GM12892 (cell line): ENCODE measurements around the gene CTBP2.

Experiments used
- POLR2A ChIP-seq: IDR thresholded peaks from 2 replicates; pipeline ENCODE4 v1.6.1; 2011; ENCODE audit warnings: low read depth, low read length, control low read depth
- POLR2AphosphoS5 ChIP-seq: IDR thresholded peaks from 2 replicates; pipeline ENCODE4 v1.6.1; 2011; ENCODE audit warnings: low read depth, low read length, control low read depth
- TAF1 ChIP-seq: IDR thresholded peaks from 2 replicates; pipeline ENCODE4 v1.6.1; 2011; ENCODE audit warnings: low read depth, mild to moderate bottlenecking, control low read depth, low read length, borderline replicate concordance

DNA sequence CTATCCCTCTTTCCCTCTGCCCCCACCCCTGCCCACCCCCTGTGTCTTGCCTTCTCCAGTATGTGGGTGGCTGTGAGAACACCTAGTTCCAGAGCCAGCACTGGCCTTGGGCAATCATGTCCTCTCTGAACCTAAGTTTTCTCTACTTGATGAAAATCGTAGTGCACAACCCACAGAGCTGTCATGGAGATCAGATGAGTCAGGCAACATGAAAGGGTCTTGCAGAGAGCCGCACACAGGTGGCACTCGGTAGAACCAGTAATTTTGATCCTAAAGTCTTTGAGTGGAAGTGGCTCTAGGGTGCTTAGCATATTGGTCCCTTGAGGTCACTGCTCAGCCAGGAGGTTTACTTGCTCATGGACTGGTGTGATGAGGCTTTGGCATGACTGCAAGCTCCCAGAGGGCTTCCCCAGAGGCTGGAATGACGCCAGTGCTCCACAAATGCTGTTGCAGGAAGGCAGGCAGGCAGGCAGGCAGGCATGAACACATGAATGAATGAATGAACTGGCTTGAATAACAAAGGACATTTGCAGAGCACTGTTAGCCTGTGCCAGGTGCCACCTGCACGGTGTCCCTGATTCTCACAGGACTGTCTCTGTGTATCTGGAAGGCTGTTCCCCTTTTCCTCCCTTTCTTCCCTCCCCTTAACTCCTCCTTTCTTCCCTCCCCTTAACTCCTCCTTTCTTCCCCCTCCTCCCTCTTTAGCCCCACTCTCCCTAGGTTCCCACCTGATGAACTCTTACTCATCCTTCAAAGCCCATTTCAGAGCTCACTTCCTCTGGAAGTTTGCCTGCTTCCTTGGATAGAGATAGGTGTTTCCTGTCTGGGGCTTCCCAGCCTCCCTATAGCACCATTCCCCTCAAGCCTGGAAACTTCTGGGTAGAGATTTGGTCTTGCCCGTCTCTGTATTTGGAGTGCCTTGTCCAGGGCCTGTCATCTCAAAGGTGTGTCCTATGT, 27.2 kb upstream of the CTBP2 start:
- no peak for TF ChIP-seq TAF1
- no peak for TF ChIP-seq POLR2A
- no peak for TF ChIP-seq POLR2AphosphoS5
